SK-N-SH treated with all-trans-retinoic acid at 6 μM for 48 hours (cell line): Measurements from ENCODE around the gene EDAR.

ENCODE experiments used
- ATAC-seq: fragments of 200-7000 bp; cut with Tn5 transposase; 3 replicates; pipeline ENCODE4 v1.9.1; 2020; ENCODE audit warnings: mild to moderate bottlenecking, moderate library complexity
- ARNTL ChIP-seq: fragments of 450-650 bp; formaldehyde crosslinking; IDR thresholded peaks from 2 replicates; pipeline ENCODE4 v1.5.0; 2020; ENCODE audit warnings: low read depth, mild to moderate bottlenecking, moderate library complexity, borderline replicate concordance
- CREB5 ChIP-seq: fragments of 250-450 bp; sonication (Bioruptor Pico); IDR thresholded peaks from 2 replicates; pipeline ENCODE4 v1.5.1; 2020; ENCODE audit warnings: low read depth, mild to moderate bottlenecking, moderate library complexity
- CSDC2 ChIP-seq: fragments of 250-450 bp; sonication (Bioruptor Pico); IDR thresholded peaks from 2 replicates; pipeline ENCODE4 v1.5.0; 2020; ENCODE audit warnings: mild to moderate bottlenecking, moderate library complexity
- CSRNP3 ChIP-seq: fragments of 250-450 bp; sonication (Bioruptor Pico); IDR thresholded peaks from 2 replicates; pipeline ENCODE4 v1.5.1; 2021; ENCODE audit warnings: mild to moderate bottlenecking, moderate library complexity
- GLIS3 ChIP-seq: fragments of 250-450 bp; sonication (Bioruptor Pico); IDR thresholded peaks from 2 replicates; pipeline ENCODE4 v1.5.0; 2020; ENCODE audit warnings: mild to moderate bottlenecking, moderate library complexity
- ISL1 ChIP-seq: fragments of 250-450 bp; sonication (Bioruptor Pico); IDR thresholded peaks from 2 replicates; pipeline ENCODE4 v2.1.2; 2022; ENCODE audit warnings: mild to moderate bottlenecking, moderate library complexity
- OSR1 ChIP-seq: fragments of 250-450 bp; sonication (Bioruptor Pico); IDR thresholded peaks from 2 replicates; pipeline ENCODE4 v1.8.0; 2022; ENCODE audit warnings: moderate library complexity, mild to moderate bottlenecking, inconsistent platforms
- POU6F1 ChIP-seq: fragments of 250-450 bp; sonication (Bioruptor Pico); IDR thresholded peaks from 2 replicates; pipeline ENCODE4 v1.8.0; 2021; ENCODE audit warnings: low read depth, mild to moderate bottlenecking, moderate library complexity, borderline replicate concordance
- PPARA ChIP-seq: fragments of 250-450 bp; sonication (Bioruptor Pico); IDR thresholded peaks from 2 replicates; pipeline ENCODE4 v1.5.0; 2020; ENCODE audit warnings: mild to moderate bottlenecking, borderline replicate concordance
- RARB ChIP-seq: fragments of 250-450 bp; sonication (Bioruptor Pico); IDR thresholded peaks from 2 replicates; pipeline ENCODE4 v1.8.0; 2021; ENCODE audit warnings: mild to moderate bottlenecking, moderate library complexity
- SNAI2 ChIP-seq: fragments of 250-450 bp; sonication (Bioruptor Pico); IDR thresholded peaks from 2 replicates; pipeline ENCODE4 v1.5.0; 2020; ENCODE audit warnings: mild to moderate bottlenecking, moderate library complexity
- TCF4 ChIP-seq: fragments of 250-450 bp; sonication (Bioruptor Pico); IDR thresholded peaks from 2 replicates; pipeline ENCODE4 v1.8.0; 2021; ENCODE audit warnings: mild to moderate bottlenecking, moderate library complexity, borderline replicate concordance
- TOX ChIP-seq: fragments of 250-450 bp; sonication (Bioruptor Pico); IDR thresholded peaks from 2 replicates; pipeline ENCODE4 v1.8.0; 2021; ENCODE audit warnings: mild to moderate bottlenecking, moderate library complexity, borderline replicate concordance
- TSHZ2 ChIP-seq: fragments of 250-450 bp; sonication (Bioruptor Pico); IDR thresholded peaks from 2 replicates; pipeline ENCODE4 v1.5.0; 2020; ENCODE audit warnings: mild to moderate bottlenecking, moderate library complexity
- ZC3H10 ChIP-seq: fragments of 250-450 bp; sonication (Bioruptor Pico); IDR thresholded peaks from 2 replicates; pipeline ENCODE4 v1.5.1; 2021; ENCODE audit warnings: mild to moderate bottlenecking, moderate library complexity
- ZFP30 ChIP-seq: fragments of 450-650 bp; formaldehyde crosslinking; IDR thresholded peaks from 2 replicates; pipeline ENCODE4 v1.5.0; 2022; ENCODE audit warnings: mild to moderate bottlenecking, moderate library complexity
- ZNF565 ChIP-seq: fragments of 450-650 bp; formaldehyde crosslinking; conservative IDR thresholded peaks from 2 replicates; pipeline ENCODE4 v1.5.0; 2020; ENCODE audit warnings: low read depth, mild to moderate bottlenecking, moderate library complexity
- ZNF70 ChIP-seq: fragments of 450-650 bp; formaldehyde crosslinking; IDR thresholded peaks from 2 replicates; pipeline ENCODE4 v1.5.0; 2020; ENCODE audit warnings: mild to moderate bottlenecking, moderate library complexity
- ZNF8 ChIP-seq: fragments of 450-650 bp; formaldehyde crosslinking; IDR thresholded peaks from 2 replicates; pipeline ENCODE4 v1.5.0; 2020; ENCODE audit warnings: mild to moderate bottlenecking, moderate library complexity

Gene EDAR

GRCh38 chr2:108942231-108942825 lies 46.7 kb downstream of the EDAR start:
- no peak for ATAC-seq
- TF ChIP-seq ZNF70 (CRISPR knock-in tag): no peak
- no peak for TF ChIP-seq OSR1 (CRISPR knock-in tag)
- no peak for TF ChIP-seq ZNF8 (CRISPR knock-in tag)
- TF ChIP-seq ZC3H10 (CRISPR knock-in tag): no peak
- TF ChIP-seq TSHZ2 (CRISPR knock-in tag): no peak
- no peak for TF ChIP-seq RARB
- TF ChIP-seq PPARA (CRISPR knock-in tag): no peak
- TF ChIP-seq ZFP30 (CRISPR knock-in tag): no peak
- TF ChIP-seq TOX (CRISPR knock-in tag): no peak
- TF ChIP-seq SNAI2 (CRISPR knock-in tag): no peak
- no peak for TF ChIP-seq ZNF565 (CRISPR knock-in tag)
- no peak for TF ChIP-seq CSRNP3 (CRISPR knock-in tag)
- no peak for TF ChIP-seq TCF4 (CRISPR knock-in tag)
- TF ChIP-seq POU6F1 (CRISPR knock-in tag): no peak

GRCh38 chr2:108941767-108942166 lies 47.3 kb downstream of the EDAR start:
- ATAC-seq: no peak

More at GRCh38 chr2:108941767-108942166, 47.3 kb downstream of the EDAR start:
- TF ChIP-seq ZNF70 (CRISPR knock-in tag) (no peak), OSR1 (CRISPR knock-in tag) (no peak), TOX (CRISPR knock-in tag) (no peak), ARNTL (no peak), CSDC2 (CRISPR knock-in tag) (no peak), POU6F1 (CRISPR knock-in tag) (no peak), TCF4 (CRISPR knock-in tag) (no peak), ZNF8 (CRISPR knock-in tag) (no peak), ISL1 (CRISPR knock-in tag) (no peak), SNAI2 (CRISPR knock-in tag) (no peak), CREB5 (CRISPR knock-in tag) (no peak), CSRNP3 (CRISPR knock-in tag) (no peak), GLIS3 (no peak)
